GM12801 (cell line): Measurements from ENCODE around the gene FILIP1L.

Experiments used
- TF ChIP-seq, protein P1 (sequence below): IDR thresholded peaks from one replicate; pipeline ENCODE4 v1.5.1; 2011; ENCODE audit warnings: control low read depth; ENCODE audit not compliant: insufficient read length; ENCODE audit errors: extremely low read depth

Gene FILIP1L

DNA sequence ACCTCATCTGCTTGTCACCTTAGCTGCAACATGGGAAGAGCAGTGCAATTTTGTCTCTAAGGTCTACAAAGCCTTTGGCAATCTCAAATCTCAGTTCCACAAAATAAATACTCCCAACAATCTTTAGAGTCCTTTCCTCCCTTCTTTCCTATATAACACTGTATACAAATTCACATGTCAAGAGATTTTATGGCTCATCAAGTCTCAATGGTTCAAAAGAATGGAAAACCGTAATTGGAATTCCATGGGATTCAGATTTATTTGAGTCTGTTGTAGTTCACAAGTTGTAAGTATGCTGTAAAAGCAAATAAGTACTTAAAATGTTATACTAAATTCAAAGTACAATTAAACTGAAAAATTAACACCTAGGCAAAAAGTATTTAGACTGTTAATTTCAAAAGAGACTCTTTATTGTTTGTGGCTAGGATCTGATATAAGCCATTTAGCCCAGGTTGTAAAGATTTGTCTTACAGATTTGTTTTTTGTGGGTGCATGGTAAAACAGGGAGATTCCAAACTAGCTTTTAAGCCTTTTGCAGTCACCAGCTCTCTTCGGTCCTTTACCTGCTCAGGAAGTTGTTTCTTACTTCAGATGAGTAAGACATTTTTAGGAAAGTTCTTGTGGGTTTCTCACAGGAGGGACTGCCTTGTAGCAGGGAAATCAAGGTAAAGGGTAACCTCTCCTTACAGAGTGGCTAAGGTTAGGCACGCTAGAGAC, 246.5 kb downstream of the FILIP1L start:
- TF ChIP-seq, protein P1, sequence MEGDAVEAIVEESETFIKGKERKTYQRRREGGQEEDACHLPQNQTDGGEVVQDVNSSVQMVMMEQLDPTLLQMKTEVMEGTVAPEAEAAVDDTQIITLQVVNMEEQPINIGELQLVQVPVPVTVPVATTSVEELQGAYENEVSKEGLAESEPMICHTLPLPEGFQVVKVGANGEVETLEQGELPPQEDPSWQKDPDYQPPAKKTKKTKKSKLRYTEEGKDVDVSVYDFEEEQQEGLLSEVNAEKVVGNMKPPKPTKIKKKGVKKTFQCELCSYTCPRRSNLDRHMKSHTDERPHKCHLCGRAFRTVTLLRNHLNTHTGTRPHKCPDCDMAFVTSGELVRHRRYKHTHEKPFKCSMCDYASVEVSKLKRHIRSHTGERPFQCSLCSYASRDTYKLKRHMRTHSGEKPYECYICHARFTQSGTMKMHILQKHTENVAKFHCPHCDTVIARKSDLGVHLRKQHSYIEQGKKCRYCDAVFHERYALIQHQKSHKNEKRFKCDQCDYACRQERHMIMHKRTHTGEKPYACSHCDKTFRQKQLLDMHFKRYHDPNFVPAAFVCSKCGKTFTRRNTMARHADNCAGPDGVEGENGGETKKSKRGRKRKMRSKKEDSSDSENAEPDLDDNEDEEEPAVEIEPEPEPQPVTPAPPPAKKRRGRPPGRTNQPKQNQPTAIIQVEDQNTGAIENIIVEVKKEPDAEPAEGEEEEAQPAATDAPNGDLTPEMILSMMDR = no peak

DNA sequence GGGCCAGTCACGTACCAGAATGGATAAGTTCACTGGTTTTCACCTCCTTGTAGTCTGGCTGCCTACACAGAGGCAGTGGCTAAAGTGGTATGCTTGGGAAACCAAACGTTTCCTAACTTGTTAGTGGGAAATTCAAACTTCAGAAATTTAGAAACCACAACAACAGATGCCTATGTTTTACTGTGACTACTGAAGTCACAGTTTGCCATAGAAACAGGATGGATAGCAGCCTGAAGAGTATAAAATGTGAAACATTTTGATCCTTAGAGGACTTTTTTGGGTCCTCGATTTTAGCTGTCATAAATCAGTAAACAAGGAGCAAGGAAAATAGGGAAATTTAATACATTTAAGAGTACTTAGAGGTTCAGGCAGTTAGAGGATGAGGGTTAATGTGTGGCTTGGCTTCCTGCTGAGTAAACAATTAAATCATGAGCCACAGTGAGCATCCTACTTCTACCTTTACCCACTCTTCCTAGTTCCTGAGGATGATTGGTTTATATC, 248.0 kb downstream of the FILIP1L start:
- TF ChIP-seq, protein P1 = no peak

DNA sequence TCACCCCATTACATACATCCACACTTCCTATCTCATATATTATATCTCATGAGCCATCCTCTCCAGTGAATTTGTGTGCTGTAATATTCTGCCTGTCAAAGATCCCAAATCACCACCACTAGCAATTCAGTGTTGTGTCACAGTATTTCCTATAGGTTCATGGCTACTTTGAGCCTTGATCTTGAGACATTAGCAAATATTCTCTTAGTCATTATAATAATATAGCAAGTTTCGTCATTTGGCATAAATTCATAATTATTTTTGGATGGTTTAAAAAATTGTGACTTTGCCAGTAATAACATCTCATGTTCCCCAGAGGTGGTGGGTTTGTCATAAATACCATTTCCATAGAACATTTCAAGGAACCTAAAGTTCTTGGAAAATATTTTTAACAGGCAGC, 249.0 kb downstream of the FILIP1L start:
- TF ChIP-seq, protein P1 = no peak

DNA sequence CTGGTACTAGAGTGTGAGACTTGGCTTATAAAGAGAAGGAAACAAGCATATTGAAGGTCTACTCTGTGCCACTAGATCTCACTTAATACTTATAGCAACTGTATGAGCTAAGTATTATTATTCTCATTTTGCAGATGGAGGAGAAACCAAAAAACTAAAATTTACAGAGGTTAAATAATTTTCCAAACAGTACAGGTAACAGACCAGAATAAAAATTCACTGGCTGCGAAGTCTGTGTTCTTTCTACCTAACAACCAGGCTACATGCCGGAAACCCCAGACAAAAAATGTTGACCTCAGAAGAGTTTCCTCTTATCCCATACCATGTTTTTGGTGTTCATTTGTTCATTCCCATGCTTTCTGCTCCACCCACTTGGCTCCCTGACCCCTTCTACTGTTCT, 250.0 kb downstream of the FILIP1L start:
- TF ChIP-seq, protein P1 = no peak

DNA sequence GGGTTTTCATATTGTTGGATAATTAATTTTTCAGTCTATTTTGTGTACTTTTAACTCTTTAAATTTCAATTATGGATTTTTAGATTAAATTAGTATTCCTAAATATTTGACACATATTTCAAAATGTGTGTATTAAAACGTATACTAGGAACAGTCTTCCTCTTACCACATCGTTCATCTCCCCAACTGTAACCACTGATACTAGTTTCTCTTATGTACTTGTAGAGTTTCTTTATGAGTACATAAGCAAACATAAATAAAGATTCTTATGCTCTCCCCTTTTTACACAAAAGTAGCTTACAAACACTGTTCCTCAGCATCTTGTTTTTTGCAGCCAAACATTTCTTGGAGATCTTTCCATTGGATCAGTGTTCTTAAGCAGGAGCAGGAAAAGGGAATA, 250.7 kb downstream of the FILIP1L start:
- TF ChIP-seq, protein P1 = no peak

- TF ChIP-seq, protein P1 = no peak
These were observed 251.3 kb downstream of the FILIP1L start for GRCh38 chr3:99863002-99863401.

GRCh38 chr3:99862208-99862607, 252.1 kb downstream of the FILIP1L start:
- TF ChIP-seq, protein P1 = no peak
